Lung (tissue), 12 donors: ENCODE measurements around the gene AGER. TPM values are rescaled to one million over a fixed set of nuclear protein-coding genes. Genes with fewer than 3 reads are reported as not detected.

Experiments
- ATAC-seq: fragments of 200-7000 bp; cut with Tn5 transposase; one replicate; pipeline ENCODE4 v1.9.1; 2020; ENCODE audit warnings: moderate number of reproducible peaks; ENCODE audit not compliant: insufficient read depth, low FRiP score
- DNase-seq, 3 donors: peaks; one replicate each; pipeline ENCODE4 v3.0.0-alpha.2; 2013 to 2017
- H3K27ac ChIP-seq, 2 donors: one replicate each; pipeline ENCODE4 v1.5.1; 2013; ENCODE audit warnings: mild to moderate bottlenecking in 2 of 2, moderate library complexity in 2 of 2, control low read depth in 1 of 2, inconsistent platforms in 1 of 2, low read depth in 1 of 2, low read length in 1 of 2
- H3K27me3 ChIP-seq, 3 donors: one replicate each; pipeline ENCODE4 v1.5.1; 2013; ENCODE audit warnings: low read length in 2 of 3; ENCODE audit not compliant: control insufficient read depth in 3 of 3, insufficient read depth in 3 of 3
- H3K36me3 ChIP-seq, 4 donors: one replicate each; pipeline ENCODE4 v1.5.1; 2013; ENCODE audit warnings: low read length in 4 of 4, mild to moderate bottlenecking in 1 of 4, moderate library complexity in 1 of 4; ENCODE audit not compliant: control insufficient read depth in 4 of 4, insufficient read depth in 4 of 4
- H3K4me1 ChIP-seq, 5 donors: one replicate each; pipeline ENCODE4 v1.5.1; 2013; ENCODE audit warnings: low read length in 5 of 5, mild to moderate bottlenecking in 2 of 5, moderate library complexity in 1 of 5; ENCODE audit not compliant: control insufficient read depth in 5 of 5, insufficient read depth in 5 of 5
- H3K4me3 ChIP-seq: one replicate; pipeline ENCODE4 v1.5.1; 2013; ENCODE audit warnings: mild to moderate bottlenecking, control low read depth, moderate library complexity
- H3K9ac ChIP-seq, 2 donors: one replicate each; pipeline ENCODE4 v1.5.1; 2013; ENCODE audit warnings: low read length in 2 of 2, control low read depth in 1 of 2; ENCODE audit not compliant: insufficient read depth in 1 of 2
- H3K9me3 ChIP-seq, 4 donors: one replicate each; pipeline ENCODE4 v1.5.1; 2013; ENCODE audit warnings: low read length in 3 of 4, mild to moderate bottlenecking in 1 of 4, moderate library complexity in 1 of 4; ENCODE audit not compliant: control insufficient read depth in 4 of 4, insufficient read depth in 3 of 4
- WGBS, 2 donors: extraction: QIAGEN DNeasy Blood & Tissue Kit; methylation state at CpG; one replicate each; pipeline ENCODE4 v1.1.7; 2013; 5-methylcytosine and 5-hydroxymethylcytosine counted together
- polyA plus RNA-seq, 2 donors: library from polyadenylated mRNA; stranded (reverse); fragments of 200-250 nt; gene quantifications; one replicate each; pipeline ENCODE4 v1.2.1, GENCODE V29; 2013
- total RNA-seq, 2 donors: library from RNA; depleted of rRNA in 1 of 2; stranded (reverse); fragments of >200 nt in 1 of 2; gene quantifications; one replicate each; pipeline ENCODE4 v1.2.1, GENCODE V29; 2014 to 2021
- TF ChIP-seq, protein P1 (sequence below): IDR thresholded peaks from 2 replicates; pipeline ENCODE4 v1.5.1; 2012; ENCODE audit warnings: mild to moderate bottlenecking; ENCODE audit errors: control extremely low read depth, extremely low read depth
- donor health status: control.
- donor health status: control.
- donor health status: Bipolar disorder and iron deficiency.
- donor health status: healthy.
- donor health status: DM: yes; HTN: yes; CAD: no.

The AGER gene
- total and polyA plus RNA-seq, 4 donors = 178 to 1,487 (median 347) TPM

DNA sequence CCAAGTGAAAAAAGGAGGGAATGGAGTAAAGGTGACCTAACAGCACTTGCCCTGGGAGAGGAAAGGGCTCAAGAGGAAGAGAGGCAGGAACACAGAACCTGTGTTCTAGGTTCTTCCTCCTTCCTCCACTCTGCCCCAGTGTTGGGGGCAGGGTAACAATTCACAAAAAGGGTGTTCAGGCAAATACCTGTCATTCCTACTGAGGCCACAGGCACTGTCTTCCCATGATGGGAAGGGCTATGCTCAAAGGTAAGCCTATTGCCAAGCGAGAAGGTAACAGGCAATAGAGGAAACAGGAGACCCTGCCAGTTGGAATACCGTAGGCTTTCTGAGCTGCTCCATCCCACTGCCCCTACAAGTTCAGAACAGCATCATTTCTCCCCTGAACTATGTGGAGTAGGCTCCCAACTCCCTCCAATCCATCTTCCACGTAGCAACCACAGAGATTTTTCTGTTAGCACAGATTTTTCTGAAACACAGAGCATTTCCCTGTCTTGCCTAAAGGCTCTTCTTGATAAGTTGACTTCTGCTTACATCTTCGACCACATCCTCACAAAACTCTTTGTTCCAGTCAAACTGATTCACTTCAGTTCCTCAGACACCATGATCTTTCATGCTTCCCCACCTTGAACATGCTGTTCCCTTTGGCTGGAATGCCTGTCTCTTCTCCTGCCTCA is 10.9 kb downstream of the AGER start:
- Histone ChIP-seq H3K27me3 (no peaks in the 10 kb centered on the region), H3K27ac (no peak overlapping the region), H3K36me3 (peaks cover 0 to 18% (median 17%) of the 10 kb centered on the region in 4 donors), H3K9me3 (no peaks in the 10 kb centered on the region), H3K9ac (peak overlapping the region in 1 of 2 donors; percentile 31), H3K4me3 (no peak overlapping the region), H3K4me1 (peaks cover 0 to 37% (median 18%) of the 10 kb centered on the region in 5 donors)
- DNase-seq = no peak
- no peak for ATAC-seq
- WGBS, 2 donors = 62 to 76% methylated on average over 4 of the region's 4 CpGs
- TF ChIP-seq, protein P1, sequence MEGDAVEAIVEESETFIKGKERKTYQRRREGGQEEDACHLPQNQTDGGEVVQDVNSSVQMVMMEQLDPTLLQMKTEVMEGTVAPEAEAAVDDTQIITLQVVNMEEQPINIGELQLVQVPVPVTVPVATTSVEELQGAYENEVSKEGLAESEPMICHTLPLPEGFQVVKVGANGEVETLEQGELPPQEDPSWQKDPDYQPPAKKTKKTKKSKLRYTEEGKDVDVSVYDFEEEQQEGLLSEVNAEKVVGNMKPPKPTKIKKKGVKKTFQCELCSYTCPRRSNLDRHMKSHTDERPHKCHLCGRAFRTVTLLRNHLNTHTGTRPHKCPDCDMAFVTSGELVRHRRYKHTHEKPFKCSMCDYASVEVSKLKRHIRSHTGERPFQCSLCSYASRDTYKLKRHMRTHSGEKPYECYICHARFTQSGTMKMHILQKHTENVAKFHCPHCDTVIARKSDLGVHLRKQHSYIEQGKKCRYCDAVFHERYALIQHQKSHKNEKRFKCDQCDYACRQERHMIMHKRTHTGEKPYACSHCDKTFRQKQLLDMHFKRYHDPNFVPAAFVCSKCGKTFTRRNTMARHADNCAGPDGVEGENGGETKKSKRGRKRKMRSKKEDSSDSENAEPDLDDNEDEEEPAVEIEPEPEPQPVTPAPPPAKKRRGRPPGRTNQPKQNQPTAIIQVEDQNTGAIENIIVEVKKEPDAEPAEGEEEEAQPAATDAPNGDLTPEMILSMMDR = no peak

DNA sequence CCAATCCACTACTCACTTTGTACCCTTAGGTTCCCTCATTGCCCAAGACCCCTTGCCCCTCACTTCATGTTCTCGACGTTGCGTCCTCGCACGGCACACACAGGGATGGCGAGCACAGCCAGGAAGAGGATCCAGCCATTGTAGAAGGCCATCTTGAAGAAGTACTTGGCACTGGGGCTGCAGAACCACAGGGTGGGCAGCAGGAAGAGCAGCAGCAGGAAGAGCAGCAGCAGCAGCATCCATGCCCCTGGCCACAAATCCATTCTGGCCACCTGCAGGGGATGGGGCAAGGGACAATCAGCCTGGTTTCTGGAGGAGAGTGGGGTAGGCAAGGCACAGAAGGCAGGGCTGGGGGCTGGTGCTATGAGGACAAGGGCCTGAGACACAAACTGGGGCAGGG is 12.8 kb downstream of the AGER start:
- no peak for DNase-seq

DNA sequence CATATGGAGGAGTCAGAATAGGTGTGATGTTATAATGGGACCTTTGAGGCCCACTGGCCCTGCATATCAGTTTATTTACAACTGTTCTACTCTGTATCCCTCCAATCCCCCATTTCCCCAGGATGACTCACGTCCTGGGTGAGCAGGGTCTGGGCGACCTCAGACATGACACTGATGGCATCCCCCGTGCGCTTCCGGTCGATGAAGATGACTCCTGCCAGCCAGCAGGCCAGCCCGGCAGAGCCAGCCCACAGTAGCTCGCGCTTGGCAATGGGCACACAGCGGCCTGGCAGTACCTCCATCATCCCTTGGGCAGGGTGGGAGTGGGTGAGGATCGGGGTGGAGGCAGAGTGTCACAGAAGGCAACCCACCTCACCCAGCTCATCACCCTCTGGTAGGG is 13.8 kb downstream of the AGER start:
- Histone ChIP-seq H3K27ac (no peak overlapping the region), H3K36me3 (peaks cover 3 to 32% (median 21%) of the 10 kb centered on the region in 4 donors), H3K9me3 (no peaks in the 10 kb centered on the region), H3K4me3 (no peak overlapping the region), H3K27me3 (no peaks in the 10 kb centered on the region), H3K9ac (no peak overlapping the region), H3K4me1 (peaks cover 0 to 20% (median 8%) of the 10 kb centered on the region in 5 donors)
- 95 to 96% methylated on average over 11 of the region's 11 CpGs for WGBS, 2 donors
- DNase-seq (no peak), ATAC-seq (no peak)
- TF ChIP-seq, protein P1 = no peak

More for the DNA sequence above, 12.8 kb downstream of the AGER start:
- H3K9me3 ChIP-seq = no peaks in the 10 kb centered on the region
- 96% methylated on average over 6 of the region's 6 CpGs for WGBS, 2 donors
- TF ChIP-seq, protein P1 = no peak
- H3K27me3 ChIP-seq = no peaks in the 10 kb centered on the region
- no peak overlapping the region for H3K4me3 ChIP-seq
- H3K4me1 ChIP-seq = peaks cover 0 to 24% (median 8%) of the 10 kb centered on the region in 5 donors
- peaks cover 3 to 32% (median 19%) of the 10 kb centered on the region in 4 donors for H3K36me3 ChIP-seq
- no peak overlapping the region for H3K27ac ChIP-seq
- no peak overlapping the region for H3K9ac ChIP-seq
- ATAC-seq = no peak
